ENCODE results near the gene LGALS3BP.

Gene LGALS3BP

DNA sequence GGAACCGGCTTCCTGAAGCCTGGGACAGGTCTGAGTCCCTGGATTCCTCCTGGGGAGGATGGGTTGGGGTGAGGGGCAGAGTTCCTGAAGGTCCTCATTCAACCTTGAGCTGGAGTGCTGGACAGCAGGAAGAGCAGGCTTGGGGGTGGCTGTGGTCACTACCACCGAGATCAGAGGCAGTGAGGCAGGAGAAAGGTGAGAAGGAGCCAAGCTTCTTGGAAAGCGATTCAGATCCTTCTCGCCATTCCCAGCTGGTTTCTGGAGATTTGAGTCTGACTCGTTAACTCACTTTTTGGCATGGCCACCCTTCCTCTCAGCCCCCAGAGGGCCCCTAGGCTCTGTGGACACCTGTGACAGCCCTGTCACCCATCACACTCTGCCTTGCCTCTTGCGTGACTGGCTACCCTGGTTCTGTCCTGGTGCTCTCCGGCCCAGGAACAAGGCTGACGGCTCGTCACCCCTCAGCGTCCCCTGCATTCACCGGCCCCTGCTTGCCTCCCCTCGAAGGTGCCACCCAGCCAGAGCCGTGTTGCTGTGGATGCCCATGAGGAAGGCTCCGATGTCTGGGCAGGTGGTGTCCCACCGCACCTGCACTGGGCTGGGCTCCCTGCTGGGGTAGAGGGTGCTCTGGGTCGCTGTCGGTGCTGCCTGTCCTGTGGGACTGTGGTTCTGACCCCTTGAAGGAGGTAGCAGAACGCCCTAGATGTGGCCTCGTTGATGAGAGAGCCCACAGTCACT, 44.9 kb downstream of the LGALS3BP start:
- DNase-seq: no peak

DNA sequence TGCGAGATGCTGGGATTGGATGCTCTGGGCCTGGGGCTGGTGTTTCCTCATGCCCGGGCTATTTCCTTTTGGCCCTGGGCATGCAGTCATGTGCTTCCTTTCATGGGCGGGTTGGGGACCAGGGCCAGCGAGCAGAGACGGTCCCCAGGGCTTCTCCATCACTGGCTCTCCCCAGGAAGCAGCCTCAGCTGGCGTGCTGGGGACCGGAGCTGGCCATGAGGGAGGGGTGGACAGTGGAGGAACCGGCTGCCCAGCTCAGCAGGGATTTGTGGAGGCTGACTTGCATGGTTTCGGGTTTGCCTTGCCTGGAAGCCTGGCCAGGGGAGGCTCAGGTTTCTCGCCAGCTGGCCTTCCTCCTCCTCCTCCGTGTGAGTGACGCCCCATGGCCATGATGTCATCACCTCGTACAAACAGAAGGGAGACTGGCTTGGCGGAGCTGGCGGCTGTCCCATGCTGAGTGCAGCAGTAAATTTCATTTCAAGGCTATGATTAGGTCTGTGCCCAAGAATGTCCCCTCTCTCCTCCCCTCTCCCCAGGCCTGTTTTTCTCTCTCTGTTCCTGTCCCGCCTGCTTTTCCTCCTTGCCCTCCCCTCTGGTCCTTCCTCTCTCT, 45.7 kb downstream of the LGALS3BP start:
- no peak for DNase-seq

DNA sequence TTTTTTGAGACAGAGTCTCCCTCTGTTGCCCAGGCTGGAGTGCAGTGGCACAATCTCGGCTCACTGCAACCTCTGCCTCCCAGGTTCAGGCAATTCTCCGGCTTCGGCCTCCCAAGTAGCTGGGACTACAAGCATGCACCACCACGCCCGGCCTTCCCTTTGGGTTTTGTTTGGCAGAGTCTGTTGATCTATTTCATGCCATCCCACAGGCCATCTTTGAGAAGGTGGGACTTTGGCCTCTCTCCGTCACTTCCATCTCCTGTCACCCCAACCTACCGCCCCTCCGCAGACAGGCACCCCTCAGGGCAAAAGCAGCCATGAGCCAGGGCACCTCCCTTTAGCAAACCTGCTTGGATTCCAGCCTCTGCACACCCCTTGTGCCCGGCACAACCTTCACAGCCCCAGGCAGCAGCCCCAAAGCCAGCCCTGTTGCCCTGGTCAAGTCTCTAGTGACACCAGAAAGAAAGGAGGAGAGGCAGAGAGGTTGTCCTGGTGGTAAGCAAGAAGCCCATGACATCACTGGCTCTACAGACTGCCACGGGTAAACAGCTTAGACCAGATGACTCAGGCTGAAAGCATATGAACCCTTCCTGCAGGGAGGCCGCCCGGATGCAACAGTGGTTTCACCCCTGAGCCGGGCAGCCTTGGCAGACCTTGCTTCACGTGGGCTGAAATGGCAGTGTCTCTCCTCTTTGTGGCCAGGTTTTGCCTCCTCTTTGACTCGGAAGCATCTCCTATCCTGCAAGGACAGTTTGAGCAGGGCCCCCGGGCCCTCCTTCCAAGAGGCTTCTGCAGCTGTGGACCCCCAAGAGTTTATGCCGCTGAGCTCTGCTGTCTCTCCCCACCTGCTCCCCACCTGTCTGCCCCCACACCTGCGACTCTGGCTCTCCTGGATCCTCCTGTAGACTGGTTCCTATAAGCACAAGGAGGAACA, 46.4 kb downstream of the LGALS3BP start:
- DNase-seq: peak; percentile 50

DNA sequence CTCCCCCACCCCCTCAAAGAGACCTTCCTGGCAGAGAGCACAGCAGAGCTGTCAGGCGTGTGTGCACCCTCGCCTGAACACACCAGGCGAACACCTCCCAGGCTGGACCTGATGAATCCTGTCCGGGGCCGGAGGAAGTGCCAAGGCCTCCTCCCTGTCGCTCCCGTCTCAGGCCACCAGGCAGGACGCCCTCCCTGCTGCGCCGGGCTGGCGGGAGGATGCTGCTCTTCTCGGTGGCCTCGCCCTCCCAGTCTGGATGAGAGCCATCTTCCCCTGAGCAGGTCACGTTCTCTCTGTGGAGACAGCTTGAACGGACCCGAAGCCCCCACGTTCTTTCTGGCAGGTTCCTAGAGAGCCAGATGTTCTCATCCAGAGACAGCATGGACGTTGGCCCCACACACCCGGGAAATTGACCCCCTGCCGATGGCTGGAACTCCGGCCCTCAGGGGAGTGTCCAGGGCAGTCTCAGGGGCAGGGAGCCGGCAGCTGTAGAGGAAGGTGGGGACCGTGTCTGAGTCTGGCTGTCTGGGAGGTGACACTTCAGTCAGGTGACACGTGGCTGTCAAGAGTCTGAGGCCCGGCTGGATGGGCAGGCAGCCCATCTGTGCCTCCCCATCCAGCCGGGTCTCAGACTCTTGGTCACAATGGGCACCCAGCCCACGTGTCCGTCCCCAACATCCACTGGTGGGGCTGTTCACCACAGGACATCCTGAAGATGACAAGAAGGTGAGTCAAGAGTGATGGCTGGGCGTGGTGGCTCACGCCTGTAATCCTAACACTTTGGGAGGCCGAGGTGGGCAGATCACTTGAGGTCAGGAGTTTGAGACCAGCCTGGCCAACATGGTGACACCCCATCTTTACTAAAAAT, 49.6 kb downstream of the LGALS3BP start:
- no peak for DNase-seq

DNA sequence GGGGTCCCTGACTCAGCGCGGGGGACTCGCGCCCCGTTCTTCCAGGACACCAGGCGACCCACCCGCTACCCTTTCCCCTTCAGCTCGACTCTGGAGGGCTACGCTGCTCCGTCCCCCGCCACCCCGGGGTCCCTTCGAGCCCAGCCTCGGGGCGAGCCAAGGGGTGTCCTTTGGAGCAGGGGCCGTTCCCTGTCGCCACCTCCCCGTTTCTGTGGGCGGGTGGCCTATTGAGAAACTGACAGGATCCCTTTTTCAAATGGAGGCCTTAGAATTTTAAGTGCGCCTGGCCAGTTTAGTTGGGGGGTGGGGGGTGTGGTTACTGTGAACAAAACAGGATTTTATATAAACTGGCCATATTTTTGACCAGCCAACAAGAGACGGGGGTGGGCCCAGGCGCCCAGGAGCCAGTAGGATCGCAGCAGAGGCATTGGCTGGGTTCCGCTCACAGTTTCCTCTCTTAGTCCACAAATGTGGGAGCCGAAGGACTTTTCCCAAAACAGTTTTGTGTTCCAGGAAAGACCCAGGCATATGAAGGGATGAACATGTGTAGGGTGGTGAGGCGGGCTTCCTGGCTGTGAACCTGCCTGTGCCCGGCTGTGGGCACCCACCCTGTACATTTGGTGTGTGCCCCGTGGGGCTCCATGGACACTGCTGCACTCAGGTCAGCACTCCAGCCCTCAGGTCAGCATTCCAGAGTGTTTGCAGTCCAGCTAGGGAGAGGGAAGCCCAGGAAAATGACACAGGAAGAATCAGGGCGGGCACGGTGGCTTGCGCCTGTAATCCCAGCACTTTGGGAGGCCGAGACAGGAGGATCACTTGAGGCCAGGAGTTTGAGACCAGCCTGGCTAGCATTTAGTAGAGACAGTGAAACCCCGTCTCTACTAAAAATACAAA, 53.8 kb downstream of the LGALS3BP start:
- no peak for DNase-seq

DNA sequence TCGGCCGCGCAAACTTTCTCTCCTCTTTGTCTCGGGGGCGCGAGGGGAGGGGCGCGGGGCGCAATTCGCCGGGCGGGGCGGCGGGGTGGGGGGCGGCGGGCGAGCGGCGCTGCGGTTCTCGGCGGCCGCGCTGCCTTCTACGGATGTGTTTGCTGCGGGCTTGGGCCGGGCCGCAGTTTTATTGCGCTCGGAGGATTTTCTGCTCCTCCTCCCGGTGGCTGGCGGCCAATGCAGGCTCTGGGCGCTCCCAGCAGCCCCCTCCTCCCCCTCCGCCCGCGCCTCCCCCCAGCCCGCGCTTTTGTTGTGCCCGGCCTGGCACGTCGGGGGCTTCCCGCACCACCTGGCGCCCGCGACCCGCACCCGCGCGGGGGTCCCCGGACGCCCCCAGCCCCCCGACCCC, 54.5 kb downstream of the LGALS3BP start, which contains the start of gene TIMP2:
Gene TIMP2, minus strand, starts transcription at position 154 of the 400 bp plus-strand sequence. CDS start 299 bp downstream, outside the sequence.
- peak; percentile 61 for DNase-seq

DNA sequence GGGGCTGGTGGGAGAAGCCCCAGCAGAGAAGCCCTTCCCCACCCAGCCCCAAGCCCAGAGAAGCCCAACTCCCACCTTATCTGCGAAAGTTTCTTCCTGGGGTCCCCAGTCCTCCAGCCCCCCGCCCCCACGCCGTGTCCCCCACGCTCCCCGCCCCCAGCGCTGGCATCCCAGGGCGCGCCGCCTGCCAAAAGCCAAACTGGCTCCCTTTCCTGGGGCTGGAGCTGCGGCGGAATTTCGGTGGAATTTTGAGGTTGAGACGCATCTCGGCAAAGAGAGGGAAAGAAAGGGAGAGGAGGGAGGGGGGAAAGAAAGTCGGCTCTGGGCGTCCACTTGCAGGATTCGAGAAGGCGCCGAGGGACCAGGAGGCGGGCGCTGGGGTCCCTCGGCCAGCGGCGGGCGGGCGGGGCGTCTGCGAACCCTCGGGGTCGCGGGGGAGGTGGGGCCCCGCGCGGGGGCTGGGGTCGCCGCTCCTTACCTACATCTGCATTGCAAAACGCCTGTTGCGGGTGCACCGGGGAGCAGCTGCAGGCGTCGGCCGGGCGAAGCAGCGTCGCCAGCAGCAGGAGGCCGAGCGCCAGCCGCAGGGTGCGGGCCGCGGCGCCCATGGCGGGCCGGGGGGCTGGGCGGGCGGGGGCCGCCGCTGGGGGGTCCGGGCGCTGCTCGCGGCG, 55.1 kb downstream of the LGALS3BP start:
- no peak for DNase-seq

DNA sequence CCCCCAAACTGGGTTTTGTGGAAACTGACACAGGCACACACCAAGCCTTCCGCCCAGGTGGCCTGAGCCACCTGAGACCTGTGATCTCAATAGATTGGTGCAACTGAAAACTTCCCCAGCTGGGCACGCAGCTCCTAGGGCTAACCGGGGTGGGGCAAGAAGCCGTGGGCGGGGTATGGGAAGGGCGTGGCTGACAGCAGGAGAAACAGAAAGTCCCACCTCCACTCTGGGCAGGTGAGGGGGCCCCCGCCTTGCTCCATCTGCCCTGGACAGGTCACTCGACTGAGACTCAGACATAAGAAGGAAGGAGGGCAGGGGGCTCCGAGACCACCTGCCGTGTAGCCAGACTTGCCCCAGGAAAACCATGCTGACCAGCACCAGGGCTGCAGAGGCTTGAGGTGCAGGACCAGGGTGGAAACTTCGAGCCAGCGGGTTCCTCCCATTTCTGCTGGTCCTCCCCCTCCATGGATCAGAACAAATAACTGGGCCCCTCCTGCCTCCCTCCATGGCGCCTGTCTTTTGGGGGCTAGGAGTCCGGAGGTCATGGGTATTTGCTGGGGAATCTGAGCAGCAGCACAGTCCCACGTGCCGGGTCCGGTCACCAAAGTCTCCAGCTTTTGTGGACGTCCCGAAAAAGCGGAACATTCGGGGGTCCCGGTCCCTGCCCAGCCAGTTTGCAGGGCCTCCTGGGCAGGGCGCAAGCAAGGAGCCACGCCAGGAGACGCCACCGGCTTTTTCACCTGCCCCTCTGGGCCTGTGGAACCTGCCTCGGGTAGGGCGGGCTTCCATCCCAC, 55.9 kb downstream of the LGALS3BP start:
- DNase-seq: no peak

DNA sequence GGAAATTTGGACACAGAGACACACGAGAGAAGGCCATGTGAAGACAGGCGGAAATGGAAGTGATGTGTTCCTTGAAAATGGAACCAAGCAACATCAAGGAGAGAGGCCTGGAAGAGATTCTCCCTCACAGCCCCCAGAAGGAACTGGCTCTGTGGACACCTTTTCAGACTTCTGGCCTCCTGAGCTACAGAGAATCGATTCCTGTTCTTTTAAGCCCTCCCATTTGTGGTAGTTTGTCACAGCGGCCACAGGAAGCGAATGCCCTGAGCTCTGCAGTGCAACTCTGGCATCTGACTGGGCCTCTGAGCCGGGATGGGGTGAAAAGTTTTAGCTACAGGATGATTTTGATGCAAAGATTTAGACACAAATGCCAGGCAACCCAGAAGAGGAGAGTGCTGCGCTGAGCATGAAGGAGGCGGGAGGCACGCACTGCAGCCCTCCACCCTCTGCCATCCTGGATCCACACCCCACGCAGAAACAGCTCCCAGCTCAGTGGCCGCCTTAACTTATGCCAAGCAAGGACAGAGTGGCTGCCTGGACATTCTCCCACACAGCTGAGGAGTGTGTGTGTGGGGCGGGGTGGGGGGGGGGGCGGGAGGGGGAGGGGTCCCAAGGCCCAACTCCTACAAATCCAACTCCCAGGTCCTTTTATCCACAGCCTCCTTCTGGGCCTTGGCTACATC, 56.8 kb downstream of the LGALS3BP start:
- DNase-seq: no peak

GRCh38 chr17:78921437-78921971, 58.2 kb downstream of the LGALS3BP start:
- DNase-seq: no peak
